HG03342 (cell line): ENCODE measurements around the gene TANGO2.

Experiments
- ATAC-seq: cut with Tn5 transposase; IDR thresholded peaks from one replicate; pipeline ENCODE4 v1.9.1; 2021; ENCODE audit warnings: mild to moderate bottlenecking, moderate library complexity; ENCODE audit not compliant: unreplicated experiment

Gene TANGO2, protein sequence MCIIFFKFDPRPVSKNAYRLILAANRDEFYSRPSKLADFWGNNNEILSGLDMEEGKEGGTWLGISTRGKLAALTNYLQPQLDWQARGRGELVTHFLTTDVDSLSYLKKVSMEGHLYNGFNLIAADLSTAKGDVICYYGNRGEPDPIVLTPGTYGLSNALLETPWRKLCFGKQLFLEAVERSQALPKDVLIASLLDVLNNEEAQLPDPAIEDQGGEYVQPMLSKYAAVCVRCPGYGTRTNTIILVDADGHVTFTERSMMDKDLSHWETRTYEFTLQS

DNA sequence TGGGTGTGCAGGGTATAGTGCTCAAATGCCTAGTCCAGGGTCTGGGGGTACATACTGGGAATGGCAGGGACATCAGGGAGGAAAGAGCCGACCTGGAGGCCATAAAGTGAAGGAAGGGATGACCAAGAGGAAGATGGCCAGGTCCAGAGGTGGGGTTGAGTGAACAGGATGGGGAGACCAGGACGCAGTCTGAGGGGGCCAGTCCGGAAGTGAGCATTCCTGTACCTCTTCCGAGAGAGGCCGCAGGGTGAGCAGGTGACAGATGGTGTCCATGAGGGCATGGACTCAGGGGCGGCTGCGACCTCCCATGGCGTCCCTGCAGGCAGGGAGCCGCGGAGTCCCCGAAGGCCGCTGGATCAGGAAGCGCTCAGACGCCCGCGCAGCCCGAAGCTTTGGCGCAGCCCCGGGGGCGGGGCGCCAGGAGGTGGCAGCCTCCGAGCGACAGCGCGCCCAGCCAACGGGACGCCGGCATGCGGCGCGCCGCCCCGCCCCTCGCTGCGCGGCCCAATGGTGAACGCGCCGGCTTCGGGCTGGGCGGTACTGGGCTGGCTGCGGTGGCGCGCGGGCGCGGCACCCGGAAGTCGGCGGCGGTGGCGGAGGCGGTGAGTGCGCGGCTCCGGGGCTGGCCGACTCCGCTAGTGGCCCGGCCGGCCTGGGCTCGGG is at the start of gene TANGO2:
Gene TANGO2, plus strand, starts transcription at position 578 of the 663 bp plus-strand sequence. CDS start 15,689 bp downstream, outside the sequence.
- peak; percentile 69 for ATAC-seq

DNA sequence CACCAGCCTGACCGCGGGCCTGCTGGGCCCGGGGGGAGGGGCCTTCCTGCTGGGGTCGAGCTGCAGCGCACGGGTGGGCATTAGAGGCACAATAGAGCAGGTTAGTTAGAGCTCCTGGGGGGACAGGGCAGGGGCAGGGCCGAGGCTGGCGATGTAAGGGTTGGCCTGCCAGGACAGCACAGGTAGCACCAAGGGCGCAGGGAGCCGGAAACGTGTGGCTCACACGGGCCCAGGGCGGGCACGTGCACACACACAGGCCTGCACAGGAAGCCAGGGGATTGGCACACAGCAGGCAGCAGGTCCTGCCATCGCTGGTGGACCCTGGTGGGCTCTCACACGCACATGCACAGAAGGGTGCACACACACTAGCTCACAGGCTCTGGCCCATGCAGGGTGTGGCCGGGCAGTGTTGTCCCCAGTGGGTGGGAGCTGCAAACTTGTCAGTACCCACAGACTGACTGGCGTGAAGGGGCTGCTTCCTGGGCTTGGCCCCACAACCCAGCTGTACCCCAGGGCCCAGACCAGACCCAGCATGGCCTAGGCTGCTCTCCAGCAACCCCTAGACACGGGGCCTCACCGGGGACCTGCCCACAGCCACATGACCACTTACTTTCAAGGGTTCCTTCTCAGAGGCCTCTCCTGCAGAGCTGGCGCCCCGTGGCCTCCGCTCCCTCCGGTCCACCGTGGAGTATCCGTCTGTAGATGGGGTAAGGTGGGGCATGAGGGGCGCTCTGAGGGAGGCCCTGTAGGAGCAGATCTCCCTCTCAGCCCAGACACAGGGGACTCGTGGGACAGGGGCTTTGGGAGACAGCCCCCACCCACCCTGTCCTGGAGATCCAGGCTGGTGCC is 49.4 kb upstream of the TANGO2 start:
- no peak for ATAC-seq

DNA sequence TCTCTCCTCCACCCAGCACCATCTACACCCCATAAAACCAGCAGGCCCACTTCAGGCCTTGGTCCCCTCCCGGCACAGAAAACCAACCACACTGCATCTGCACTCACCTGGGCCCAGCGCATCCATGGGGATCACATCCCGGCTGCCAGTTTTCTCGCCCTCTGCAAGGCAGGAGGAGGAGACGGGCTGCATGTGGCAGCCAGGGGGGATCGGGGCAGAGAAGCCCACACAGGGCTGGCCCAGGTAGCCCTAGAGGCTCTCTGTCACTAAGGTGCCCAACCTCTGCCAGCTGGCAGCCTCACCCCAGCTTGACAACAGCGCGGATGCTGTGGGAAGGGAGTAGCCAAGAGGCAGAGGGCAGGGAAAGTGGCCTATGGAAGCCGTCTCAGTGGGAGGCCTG is 48.7 kb upstream of the TANGO2 start:
- ATAC-seq: no peak

DNA sequence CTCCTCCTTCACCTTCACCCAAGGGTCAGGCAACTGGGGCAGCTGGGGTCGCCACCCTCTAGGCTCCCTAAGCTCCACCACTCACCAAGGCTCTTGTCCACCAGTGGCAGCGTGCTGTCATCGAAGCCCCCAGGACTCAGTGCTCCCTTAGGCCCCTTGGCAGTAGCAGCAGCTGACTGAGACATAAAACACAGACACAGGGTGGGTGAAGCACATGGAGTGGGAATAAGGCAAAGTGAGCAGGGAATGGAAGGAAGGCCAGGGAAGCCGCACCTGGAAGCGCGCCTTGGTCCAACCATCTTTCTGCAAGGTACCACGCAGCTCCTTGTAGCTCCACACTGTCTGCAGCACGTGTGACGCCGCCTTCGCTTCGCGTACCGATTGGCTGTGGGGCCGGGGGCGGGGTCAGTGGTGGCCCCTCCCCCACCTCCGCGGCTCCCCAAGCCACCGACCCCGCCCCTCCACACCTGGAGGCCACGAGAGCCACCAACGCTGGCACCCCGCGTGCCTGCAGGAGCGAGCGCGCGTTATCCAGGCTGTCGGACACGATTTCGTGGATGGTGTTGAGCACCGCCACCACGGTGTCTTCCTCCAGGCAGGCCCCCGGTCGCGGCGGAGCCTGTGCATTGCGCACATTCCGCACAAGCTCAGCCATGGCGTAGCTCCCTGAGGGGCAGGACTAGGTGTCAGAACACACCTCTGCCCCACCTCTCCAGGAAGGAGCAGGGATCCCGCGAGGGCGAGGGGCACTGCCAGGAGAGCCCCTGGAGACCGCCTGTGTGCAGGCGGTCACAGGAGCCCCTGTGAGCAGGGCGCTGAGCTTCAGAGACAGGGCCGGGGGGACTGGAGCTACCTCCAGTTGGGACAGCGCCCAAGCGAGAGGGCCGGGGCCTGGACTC is 48.0 kb upstream of the TANGO2 start:
- ATAC-seq: no peak

DNA sequence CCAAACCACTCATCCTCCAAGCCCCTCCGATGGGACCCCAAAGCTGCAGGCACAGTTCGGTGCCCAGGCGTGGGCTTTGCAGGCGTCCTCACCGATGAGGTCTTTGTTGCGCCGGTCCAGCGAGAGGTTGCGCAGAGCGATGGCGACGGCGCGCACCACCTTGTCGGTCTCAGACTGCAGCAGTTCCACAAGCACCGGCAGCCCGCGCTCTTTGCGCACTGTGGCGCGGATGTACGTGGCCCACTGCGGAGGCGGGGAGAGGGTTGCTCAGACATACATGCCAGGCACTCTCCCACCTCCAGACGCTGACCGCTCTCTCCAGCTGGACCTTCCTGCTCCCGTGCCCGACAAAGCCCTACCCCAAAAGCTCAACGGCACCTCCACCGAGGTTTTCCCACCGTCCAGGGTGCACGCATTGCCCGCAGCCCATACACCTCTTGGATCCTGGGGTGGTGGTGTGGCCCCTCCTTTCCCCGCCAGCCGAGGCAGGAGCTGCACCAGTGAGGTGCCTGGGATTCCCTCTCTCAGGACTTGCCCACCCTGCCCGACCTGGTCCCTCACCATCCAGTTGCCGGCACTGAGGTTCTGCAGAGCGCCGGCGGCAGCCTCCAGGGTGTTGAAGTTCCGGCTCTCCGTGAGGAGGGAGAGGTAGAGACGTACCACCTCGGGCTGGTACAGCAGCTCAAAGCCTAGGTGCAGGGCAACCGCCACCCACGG is 47.2 kb upstream of the TANGO2 start:
- ATAC-seq: no peak

DNA sequence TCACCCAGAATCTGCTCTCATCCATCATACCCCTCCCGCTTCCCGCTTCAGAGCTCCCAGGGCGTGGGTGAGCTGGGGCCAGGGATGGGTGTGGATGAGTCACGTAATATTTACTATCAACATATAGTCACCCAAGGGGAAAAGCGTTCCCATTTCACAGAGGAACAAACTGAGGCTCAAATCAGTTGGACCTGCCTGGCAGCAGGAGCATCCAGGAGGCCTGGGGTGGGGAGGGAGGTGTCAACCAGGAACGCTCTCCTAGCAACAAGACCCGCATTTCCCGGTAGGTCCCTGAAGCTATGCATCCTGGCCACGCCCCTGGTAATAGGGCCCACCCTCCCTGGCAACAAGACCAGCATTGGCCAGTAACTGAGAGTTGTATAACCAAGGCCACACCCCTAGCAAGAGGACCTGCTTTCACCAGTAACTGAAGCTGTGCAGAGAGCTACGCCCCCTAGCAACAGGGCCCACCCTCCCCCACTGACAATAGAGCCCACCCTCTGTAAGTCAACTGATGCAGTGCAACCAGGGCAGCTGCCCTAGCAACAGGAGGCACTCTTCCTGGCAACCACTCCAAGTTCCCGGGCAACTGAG is 46.5 kb upstream of the TANGO2 start:
- no peak for ATAC-seq

DNA sequence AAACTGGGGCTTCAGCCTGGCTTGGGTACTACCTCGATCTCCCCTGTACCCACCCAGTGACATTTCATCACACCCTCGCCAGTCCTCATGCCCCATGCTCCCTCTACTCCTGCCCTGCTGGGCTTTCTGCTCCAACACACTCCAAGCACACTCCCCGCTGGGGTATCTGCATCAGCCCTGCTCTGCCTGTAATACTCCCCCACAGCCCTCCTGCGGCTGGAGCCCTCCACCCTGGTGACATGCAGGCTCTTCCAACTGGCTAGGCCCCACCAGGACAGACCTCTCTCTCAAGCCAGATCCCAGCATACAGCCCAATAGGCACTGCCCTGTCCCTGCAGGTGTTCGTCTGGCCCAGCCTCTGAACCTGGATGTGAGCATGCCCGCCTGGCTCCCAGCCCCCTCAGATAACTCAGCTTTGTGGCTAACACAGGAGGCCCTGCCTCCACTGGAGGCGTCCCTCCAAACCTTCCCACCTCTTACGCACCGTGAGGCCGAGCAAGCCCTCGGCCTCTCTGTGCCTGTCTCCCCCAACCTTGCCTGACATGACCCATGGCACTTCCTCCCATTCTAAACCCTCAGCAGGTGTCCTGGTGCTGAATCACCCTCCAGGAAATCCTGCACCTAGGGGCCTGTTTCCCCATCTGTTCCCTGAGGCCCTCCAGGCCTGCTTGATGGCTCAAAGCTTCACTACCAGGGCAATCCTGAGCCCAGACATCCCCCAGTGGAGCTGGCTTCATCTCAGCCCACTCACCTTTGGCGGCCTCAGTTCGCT is 45.8 kb upstream of the TANGO2 start:
- no peak for ATAC-seq

DNA sequence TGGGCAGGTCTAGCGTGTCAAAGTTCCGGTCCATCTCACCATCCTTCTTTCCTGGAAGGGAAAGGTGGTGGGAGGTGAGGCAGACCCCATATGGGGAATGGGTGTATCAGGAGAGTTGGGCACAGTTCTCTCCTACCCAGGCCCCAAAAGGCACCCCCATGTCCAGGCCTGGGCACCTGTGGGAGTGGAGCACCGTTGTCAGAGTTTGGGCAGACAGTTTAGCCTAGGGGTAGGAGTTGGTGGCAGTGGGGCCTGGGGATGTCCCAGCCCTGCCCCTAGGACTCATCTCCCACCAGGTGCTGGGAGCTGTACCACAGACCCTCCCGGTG is 45.2 kb upstream of the TANGO2 start:
- ATAC-seq: no peak

DNA sequence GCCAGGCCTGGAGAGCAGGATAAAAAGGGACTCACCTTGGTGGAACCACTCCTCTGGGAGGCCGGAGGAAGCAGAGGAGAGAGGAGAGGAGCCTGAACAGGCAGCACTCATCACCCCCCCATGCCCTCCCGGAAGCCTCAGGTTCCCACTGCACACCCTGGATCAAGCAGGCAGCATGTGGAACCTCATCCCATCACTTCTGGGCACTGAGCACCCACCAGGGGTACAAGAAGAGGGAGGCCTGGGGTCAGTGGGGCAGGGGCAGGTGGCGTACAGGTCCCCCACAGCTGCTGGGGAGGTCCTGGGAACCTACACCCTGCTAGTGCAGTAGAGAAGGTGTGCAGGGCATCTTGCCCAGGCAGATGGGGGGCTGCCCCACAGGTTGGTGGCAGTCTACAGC is 44.2 kb upstream of the TANGO2 start:
- ATAC-seq: no peak

DNA sequence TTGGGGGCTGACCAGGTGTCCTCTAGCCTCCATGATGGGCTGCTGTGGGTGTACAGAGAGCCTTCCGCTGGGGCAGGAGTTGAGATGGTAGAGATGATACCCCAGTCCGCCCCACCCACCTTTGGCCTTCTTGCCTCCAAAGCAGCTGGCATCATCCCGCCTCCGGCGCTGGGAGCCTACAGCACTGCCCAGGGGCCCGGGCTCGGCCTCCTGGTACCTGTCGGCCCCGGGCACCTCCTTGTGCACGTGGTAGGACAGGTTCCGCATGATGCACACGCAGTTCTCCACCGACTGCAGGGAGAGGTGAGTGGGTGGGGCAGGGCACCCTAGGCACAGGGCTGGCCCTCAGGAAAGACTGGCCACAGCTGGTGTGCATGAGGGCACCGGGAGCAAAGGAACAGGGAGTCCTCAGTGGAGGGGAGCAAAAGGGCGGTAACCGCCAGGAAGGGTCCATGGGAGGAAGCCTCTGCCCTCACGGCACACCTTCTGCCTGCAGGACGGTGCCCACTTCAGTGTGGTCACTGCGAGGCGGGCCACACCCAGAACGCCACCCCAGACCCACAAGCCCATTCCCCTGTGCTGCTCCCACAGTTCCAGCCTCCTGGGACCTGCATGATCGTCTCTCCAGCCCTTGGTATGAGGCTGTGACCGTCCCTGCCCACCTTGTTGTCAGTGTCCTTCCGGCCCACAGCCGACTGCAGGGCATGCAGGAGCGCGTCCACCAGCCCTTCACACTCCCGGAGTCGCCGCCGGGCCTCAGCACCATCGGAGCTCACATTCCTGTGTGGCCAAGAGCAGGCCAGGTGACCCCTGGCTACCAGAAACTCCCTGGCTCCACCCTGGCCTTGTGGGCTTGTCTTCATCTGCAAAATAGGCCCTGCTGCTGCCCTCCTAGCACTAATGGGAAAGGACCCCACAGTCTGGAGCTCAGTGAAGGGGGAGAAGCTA is 43.3 kb upstream of the TANGO2 start:
- no peak for ATAC-seq

DNA sequence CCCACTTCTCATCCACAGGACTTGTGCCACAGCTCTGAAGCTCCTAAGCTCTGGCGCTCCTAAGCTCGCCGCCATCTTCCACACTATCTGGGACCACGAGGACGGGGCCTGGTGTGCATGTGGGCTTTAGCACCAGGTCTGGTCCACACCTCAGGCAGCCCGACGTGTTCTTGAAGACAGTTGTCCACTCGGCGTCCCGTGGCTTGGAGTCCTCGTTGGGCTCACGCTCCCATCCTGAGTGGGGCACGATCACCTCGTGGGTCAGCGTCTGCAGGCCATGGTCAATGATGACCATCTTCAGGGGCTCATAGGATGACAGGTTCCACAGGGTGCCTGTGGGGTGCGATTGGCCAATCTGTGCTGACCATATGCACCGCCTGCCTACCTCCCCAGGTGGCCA is 42.2 kb upstream of the TANGO2 start:
- no peak for ATAC-seq

DNA sequence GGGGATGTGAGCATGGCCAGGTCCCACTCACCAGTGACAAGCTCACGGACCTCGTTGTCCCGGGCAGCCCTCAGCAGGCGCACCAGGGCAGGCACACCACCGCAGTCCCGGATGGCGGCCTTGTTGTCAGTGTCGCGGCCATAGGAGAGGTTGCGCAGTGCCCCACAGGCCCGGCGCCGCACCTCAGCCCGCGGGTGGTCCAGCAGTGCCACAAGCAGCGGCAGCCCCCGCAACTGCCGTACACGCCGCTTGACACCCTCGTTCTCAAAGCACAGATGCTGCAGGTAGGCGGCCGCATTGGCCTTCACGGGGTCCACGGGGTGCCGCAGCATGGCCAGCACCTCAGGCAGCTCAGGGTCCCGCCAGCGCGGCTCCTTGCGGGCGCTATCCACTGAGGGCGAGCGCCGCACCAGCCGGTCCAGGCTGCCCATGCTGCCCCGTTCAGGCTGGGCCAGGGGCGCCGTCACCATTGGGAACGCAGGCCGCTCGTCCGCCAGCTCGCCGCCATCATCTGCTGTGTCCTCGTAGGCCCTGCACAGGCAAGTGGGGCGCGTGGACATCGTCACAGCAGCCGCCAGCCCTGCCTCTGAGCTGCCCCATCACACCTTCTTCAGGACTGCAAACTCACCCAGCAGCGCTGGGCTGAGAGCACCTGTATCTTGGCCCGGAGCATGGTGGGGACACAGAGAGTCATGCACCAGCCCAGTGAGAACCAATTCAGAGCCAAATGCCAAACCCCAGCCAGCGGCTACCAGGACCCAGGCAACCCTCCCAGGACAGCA is 41.0 kb upstream of the TANGO2 start:
- no peak for ATAC-seq

DNA sequence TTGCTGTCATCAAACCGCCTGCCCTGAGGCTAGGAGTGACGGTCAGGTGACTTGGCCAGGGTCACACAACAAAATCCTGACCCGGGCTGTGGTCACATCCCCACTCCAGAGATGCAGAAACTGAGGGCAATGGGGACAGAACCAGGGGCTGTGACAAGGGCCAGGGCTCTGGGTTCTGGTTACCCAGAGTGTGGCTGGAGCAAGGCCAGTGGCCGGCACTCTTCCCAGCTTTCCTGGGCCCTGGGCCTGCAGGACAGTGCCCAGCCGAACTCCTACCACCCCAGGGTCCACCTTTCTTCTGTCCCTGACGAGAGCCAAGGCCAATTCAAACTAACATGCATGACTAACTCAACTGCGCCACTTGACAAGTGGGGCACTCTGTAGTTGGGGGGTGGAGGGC is 40.1 kb upstream of the TANGO2 start:
- no peak for ATAC-seq

DNA sequence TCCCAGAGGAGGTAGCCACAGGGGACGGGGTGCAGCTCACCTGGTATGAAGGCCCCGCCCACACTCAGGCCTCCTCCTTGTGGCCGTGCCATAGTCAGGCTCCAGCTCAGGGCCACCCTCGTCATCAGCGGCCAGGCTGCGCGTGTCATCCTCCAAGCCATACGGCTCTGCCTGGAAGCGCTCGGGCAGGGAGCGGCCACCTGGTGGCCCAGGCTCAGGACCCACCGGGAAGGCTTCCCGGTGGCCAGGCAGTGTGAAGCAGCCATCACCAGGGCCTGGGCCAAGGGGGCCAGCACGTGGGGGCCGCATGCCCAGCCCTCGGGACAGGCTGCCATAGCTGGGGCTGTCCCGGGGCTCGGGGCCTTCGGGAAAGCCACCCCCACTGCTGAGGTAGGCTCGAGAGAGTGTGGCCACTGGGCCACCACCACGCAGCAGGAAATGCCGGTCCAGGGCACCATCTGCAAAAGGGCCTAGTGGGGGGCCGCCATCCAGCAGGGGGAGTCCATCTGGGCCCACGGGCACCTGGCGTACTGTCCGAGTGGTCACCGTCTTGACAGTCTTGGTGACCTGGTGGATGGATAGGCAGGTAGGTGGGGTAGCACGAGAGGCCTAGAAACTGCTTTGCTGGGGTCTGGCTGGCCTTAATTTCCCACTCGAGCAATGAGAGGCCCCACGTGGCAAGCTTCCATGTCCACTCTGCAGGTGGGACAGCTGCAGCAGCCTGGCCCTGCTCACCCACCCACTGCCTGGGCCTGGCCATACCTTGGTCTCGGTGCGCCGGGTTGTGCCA is 39.5 kb upstream of the TANGO2 start:
- no peak for ATAC-seq

DNA sequence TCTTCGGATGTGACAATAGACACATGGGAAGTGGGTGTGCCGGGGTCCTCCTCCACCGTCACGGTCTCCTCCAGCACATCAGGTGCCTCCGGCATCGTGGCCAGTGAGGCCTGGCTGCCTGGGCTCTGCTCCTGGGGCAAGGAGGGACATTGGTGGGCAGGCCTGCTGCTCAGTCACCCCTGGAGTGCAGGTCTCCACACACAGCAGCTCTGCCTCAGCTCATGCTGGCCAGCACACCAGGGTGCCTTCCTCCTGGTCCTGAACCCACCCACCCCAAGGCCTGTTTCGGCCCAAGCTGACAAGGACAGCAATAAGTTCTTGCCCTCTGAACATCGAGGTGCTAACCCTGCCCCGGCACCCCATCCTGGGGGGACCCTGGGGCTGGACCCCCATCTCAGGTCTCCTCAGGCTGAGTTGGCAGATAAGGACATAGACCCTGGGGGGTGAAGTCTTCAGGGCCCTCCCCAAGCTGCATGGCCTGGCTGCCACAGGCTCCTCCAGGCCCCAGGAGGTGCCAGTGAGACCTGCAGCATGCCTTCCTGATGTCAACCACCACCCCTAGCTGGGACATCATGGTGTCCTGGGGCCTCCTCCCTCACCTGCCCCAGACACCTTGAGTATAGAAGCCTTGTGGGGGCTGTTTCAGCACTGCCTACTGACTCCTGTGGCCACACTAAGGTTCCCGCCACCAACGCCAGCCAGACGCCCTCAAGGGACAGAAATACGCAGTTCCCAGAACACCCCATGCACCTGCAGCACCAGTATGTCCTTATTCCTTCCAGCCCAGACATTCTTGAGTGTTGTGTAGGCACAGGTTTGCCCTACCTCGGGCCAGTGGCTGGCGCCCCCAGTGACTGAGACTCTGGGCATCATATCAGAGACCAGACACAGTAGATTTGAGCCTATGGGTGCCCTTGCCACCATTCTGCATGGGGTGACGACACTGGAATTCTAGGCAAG is 38.7 kb upstream of the TANGO2 start:
- ATAC-seq: no peak
